ENCODE results near the gene RPS5.
"Not testable (repeated sequence)": the region's sequence is repeated elsewhere in the genome, so short reads cannot be mapped to it uniquely, and the experiment has no call there.

Gene RPS5

GRCh38 chr19:58356766-58357480 is 30.1 kb upstream of the RPS5 start:
- no peak for DNase-seq (ENCODE audit: low spot score)

GRCh38 chr19:58357481-58358145 is 29.5 kb upstream of the RPS5 start:
- DNase-seq (ENCODE audit: low spot score) = no peak

- DNase-seq (ENCODE audit: low spot score) = no peak
These were observed 25.2 kb upstream of the RPS5 start for GRCh38 chr19:58361900-58362271.

DNA sequence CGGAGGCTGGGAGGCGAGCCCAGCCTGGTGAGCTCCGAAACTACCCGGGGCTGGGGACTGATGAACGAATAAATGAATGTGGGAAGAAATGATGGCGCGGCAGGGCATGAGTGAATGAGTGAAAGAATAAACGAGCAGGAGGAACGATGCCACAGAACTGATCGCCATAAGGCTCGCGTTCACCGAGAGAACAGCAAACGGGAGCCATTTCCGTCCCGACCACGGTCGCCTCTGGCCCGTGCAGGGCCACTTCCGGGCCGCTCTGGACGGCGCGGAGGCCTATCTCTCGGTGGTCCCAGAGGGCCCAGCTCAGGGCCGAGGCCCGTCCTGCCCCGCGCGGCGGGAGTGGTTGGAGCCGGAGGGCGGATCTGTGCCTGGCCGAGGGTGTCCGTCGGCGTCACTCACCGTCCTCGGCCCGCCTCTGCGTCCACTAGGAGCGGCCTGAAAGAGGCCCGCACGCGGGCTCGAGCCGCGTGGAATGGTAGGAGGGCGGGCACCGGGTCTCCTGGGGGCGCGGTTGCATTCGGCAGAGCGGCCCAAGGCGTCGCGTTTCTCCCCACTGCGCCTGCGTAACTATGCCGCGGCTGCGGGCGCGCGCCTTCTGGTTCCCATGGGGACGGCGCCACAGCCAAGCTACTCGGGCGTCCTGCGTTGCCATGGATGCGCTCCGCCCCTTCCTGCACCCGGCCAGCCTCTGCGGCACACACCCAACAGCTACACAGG is 24.6 kb upstream of the RPS5 start, which contains the start of gene ZNF497:
ZNF497 (minus strand) TSS at position 480 of the 723 bp plus-strand sequence. CDS start 5,116 bp downstream, outside the sequence.
- peak; percentile 97 for DNase-seq (ENCODE audit: low spot score)

GRCh38 chr19:58364146-58364545 is 22.9 kb upstream of the RPS5 start:
- DNase-seq (ENCODE audit: low spot score) = no peak

- DNase-seq (ENCODE audit: low spot score) = no peak
These were observed 20.3 kb upstream of the RPS5 start for GRCh38 chr19:58366585-58367430.

GRCh38 chr19:58367698-58368454 is 19.2 kb upstream of the RPS5 start:
- no peak for DNase-seq (ENCODE audit: low spot score)

DNA sequence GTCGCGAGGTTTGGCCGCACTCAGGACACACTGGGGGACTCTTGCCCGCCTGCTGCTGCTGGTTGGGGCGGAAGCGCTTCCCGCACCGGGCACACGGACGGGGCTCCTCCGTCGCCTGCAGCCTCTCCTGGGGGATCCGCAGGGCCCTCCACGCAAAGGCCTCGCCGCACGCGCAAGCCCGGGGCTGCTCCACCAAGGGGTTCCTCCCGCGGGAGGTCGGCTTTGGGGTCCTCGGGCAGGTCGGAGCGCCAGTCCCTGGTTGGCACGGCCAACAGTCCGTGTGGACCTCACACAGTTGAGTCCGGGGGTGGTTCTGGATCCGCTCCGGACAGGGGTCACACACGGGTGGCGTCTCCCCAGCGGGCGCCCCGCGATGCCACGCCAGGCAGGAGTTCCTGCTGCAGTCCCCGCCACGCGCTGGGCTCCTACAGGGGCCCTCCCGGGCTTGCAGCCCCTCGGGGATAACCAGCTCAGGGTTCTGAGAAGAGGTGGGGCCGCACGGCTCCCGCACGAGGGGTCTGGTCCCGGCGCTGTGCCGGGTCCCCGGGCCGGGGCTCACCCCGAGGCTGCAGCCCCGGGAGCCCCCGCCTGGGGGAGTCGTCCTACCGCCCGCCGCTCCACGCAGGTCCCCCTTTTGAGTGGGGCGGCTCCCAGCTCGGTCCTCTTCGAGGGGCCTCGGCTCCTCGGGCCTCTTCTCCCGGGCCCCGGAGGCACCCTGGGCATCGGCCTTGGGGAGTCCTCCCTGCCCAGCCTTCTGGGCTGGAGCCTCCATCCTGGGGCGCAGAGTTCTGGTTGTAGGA is 18.3 kb upstream of the RPS5 start:
- DNase-seq (ENCODE audit: low spot score) = no peak

- DNase-seq (ENCODE audit: low spot score) = no peak
These were observed 14.5 kb upstream of the RPS5 start for GRCh38 chr19:58372311-58373133.

DNA sequence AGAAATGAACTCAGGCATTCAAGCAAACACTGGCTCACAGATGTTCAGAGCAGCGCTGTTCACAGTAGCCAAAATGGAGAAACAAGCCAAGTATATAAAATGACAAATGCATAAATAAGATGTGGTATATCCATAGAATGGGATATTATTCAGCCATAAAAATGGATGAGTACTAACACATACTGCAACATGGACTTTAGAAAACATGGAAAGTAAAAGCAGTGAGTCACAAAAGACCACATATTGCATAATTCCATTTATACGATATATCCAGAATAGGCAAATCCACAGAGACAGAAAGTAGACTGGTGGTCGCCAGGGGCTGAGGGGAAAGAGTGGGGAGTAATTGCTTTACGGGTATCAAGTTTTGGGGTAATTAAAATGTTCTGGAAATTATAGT is 12.9 kb upstream of the RPS5 start:
- DNase-seq (ENCODE audit: low spot score) = no peak

DNA sequence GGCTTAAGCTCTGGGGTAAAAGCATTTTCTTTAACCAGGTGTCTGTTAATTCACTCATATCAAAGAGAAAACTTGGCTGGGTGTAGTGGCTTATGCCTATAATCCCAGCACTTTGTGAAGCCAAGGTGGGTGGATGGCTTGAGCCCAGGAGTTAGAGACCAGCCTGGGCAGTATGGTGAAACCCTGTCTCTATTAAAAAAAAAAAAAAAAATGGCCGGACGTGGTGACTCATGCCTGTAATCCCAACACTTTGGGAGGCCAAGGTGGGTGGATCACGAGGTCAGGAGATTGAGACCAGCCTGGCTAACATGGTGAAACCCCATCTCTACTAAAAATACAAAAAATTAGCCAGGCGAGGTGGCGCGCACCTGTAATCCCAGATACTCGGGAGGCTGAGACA is 10.3 kb upstream of the RPS5 start:
- DNase-seq (ENCODE audit: low spot score) = not testable (repeated sequence)

GRCh38 chr19:58379246-58379645 is 7.8 kb upstream of the RPS5 start:
- no peak for DNase-seq (ENCODE audit: low spot score)

DNA sequence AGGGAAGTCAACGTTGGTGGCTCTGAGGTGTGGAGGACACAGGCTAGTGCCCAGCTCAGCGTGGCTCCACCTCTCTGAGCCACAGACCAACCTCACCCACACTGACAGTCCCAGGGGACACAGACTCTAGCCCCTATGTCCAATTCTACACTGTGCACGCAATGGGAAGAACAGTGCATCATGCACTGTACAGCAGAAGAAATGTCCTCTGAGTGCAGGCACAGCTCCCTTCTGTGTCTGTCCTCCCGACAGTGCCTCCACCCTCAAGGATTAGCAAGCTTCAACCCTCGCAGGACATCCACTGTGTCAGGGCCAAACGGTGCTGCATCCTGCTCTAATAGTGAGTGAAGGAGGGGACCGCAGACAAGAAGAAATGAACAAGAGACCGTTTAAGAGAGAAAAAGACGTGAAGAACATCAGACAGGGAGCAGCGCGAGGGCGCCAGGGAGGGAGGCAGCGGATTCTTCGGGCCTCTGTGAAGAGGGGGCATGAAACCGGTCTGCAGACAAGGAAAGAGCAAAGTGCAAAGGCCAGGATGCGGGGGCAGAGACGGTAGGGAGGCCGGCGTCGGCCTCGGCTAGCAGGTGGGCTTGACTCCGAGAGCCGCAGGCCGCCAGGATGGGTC is 6.9 kb upstream of the RPS5 start:
- DNase-seq (ENCODE audit: low spot score) = no peak

DNA sequence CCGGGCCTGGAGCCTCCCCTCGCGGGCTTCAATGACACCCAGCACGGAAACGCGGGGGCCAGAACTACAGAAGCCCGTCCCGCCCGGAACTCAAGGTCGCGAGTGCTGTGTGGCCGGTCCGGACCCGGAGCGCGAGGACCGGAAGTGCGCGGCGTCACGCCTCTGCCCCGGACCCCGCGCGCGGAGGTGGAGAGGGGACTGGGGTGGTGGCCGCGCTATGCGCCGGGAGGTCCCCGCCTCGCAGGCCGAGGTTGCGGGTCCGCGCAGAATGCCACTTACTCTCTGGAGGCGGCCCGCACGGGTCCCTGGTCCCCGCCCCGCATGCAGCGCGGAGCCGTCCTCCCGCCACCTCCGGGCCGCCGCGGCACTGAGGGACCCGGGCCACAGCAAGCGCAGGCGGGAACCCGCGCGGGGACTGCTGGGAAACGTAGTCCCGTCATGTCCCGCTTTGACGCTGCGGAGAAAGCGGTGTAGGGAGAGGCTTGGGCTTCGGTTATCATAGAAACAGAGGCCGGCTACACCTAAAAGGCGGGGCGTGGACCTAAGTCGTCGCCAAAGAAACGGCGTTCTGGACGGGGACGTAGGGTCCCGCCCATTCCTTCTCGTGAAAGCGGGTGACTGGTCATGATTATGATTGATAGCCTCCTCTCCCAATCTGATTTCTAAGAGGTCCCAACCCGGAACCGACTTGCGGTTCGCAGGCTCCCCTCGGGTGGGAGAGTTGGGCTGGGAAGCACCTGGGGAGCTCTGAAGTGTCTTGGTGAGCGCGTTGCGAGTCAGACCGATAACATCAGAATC is 6.2 kb upstream of the RPS5 start, which contains the start of gene ZNF837:
ZNF837 (minus strand) TSS at position 369 of the 798 bp plus-strand sequence. CDS start 11,698 bp downstream, outside the sequence.
- DNase-seq (ENCODE audit: low spot score) = peak; percentile 100

- no peak for DNase-seq (ENCODE audit: low spot score)
These were observed 5.4 kb upstream of the RPS5 start for GRCh38 chr19:58381460-58382212.

- DNase-seq (ENCODE audit: low spot score) = no peak
These were observed 4.0 kb upstream of the RPS5 start for GRCh38 chr19:58382997-58383603.

- no peak for DNase-seq (ENCODE audit: low spot score)
These were observed 1.7 kb upstream of the RPS5 start for GRCh38 chr19:58385313-58385890.
